Aorta (tissue), 5 donors: Measurements from ENCODE around the gene SRBD1. TPM values are rescaled to one million over a fixed set of nuclear protein-coding genes. Genes with fewer than 3 reads are reported as not detected.

Experiments used
- ATAC-seq: fragments of 200-7000 bp; cut with Tn5 transposase; one replicate; pipeline ENCODE4 v1.9.1; 2022; ENCODE audit warnings: moderate library complexity; ENCODE audit not compliant: low FRiP score
- DNase-seq, 2 donors: peaks; one replicate each; pipeline ENCODE4 v3.0.0-alpha.2; 2020
- H3K27ac ChIP-seq, 2 donors: one replicate each; pipeline ENCODE4 v1.5.1; 2013; ENCODE audit warnings: low read length in 2 of 2, mild to moderate bottlenecking in 2 of 2, moderate library complexity in 2 of 2, control low read depth in 1 of 2, inconsistent platforms in 1 of 2, low read depth in 1 of 2
- H3K27me3 ChIP-seq, 2 donors: one replicate each; pipeline ENCODE4 v1.6.1; 2013; ENCODE audit warnings: control low read depth in 1 of 2, low read length in 1 of 2, mild to moderate bottlenecking in 1 of 2, moderate library complexity in 1 of 2; ENCODE audit not compliant: insufficient read depth in 2 of 2, control insufficient read depth in 1 of 2
- H3K36me3 ChIP-seq, 2 donors: one replicate each; pipeline ENCODE4 v1.6.1; 2013; ENCODE audit warnings: control low read depth in 1 of 2, low read length in 1 of 2, mild to moderate bottlenecking in 1 of 2; ENCODE audit not compliant: insufficient read depth in 2 of 2, control insufficient read depth in 1 of 2
- H3K4me1 ChIP-seq, 2 donors: one replicate each; pipeline ENCODE4 v1.6.1; 2013; ENCODE audit warnings: low read length in 2 of 2, control low read depth in 1 of 2, mild to moderate bottlenecking in 1 of 2, moderate library complexity in 1 of 2; ENCODE audit not compliant: insufficient read depth in 2 of 2, control insufficient read depth in 1 of 2
- H3K4me3 ChIP-seq, 2 donors: one replicate each; pipeline ENCODE4 v1.5.1; 2013; ENCODE audit warnings: low read length in 2 of 2, control low read depth in 1 of 2, mild to moderate bottlenecking in 1 of 2
- H3K9me3 ChIP-seq: one replicate; pipeline ENCODE4 v1.6.1; 2013; ENCODE audit warnings: mild to moderate bottlenecking, low read length; ENCODE audit not compliant: control insufficient read depth
- WGBS, 2 donors: extraction: QIAGEN DNeasy Blood & Tissue Kit; methylation state at CpG; one replicate each; pipeline ENCODE4 v1.1.7; 2013; 5-methylcytosine and 5-hydroxymethylcytosine counted together
- intact Hi-C, 2 donors: fragments of 100-400 bp; cut with DNase I; formaldehyde crosslinking; loops; one replicate each; pipeline versions ENCODE4 v1.14.2 to v1.15.0; 2022
- polyA plus RNA-seq, 2 donors: library from polyadenylated mRNA; stranded (reverse); fragments of 200-250 nt; gene quantifications; one replicate each; pipeline ENCODE4 v1.2.3, GENCODE V29; 2013
- total RNA-seq, 2 donors: library from RNA; stranded (reverse); fragmentation: NEBNext Ultra II Directional; extraction: Animal tissue kit (Norgen Biotek cat#: 25700); gene quantifications; one replicate each; pipeline ENCODE4 v1.2.1, GENCODE V29; 2021
- donor health status: healthy with polysubstance abuse.
- donor health status: Bipolar disorder and iron deficiency.
- donor health status: DM: no; HTN: no; CAD: no.
- donor health status: DM: no; HTN: no; CAD: no.
- donor health status: DM: yes; HTN: yes; CAD: no.

SRBD1 gene
- total and polyA plus RNA-seq, 4 donors: 5.4 to 21.2 (median 10.6) TPM

- Histone ChIP-seq H3K36me3 (no peaks in the 10 kb centered on the region), H3K4me3 (peak overlapping the region; percentile 89 to 95), H3K9me3 (no peaks in the 10 kb centered on the region), H3K27ac (peak overlapping the region in 1 of 2 donors; percentile 76), H3K27me3 (no peaks in the 10 kb centered on the region), H3K4me1 (peaks cover 0 to 4% of the 10 kb centered on the region in 2 donors)
- DNase-seq (peak; percentile 60 to 76), ATAC-seq (peak; percentile 81)
- 0 to 1% methylated on average over 23 of the region's 23 CpGs for WGBS, 2 donors
- intact Hi-C loops: no loop called here
These were observed 617 bp downstream of the SRBD1 start for GRCh38 chr2:45610281-45611019.

GRCh38 chr2:45607701-45608100, 3.4 kb downstream of the SRBD1 start:
- intact Hi-C loops: no loop called here
- no peaks in the 10 kb centered on the region for H3K27me3 ChIP-seq
- H3K4me3 ChIP-seq: no peak overlapping the region
- 32 to 63% methylated on average over 1 of the region's 1 CpG for WGBS, 2 donors
- no peak for ATAC-seq
- no peak overlapping the region for H3K27ac ChIP-seq
- DNase-seq: no peak
- H3K9me3 ChIP-seq: no peaks in the 10 kb centered on the region
- no peaks in the 10 kb centered on the region for H3K36me3 ChIP-seq
- no peaks in the 10 kb centered on the region for H3K4me1 ChIP-seq

DNA sequence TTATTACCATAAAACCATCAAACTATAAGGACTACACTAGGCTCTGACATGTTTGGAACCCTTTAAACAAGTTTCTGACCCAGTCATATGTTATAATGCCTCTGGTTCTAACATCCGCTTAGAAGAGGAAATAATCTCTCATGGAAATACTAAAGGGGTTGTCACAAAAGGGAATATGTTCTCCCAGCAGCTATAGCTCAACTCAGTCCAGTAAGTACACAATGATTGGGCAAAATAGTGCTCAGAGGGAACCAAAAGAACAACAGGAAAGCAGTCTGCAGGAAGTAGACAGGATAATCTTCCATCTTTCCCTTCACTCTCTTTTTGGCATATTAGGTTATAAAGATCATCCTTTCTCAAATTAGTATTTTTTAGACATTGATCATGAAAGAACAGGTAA, 4.3 kb downstream of the SRBD1 start:
- DNase-seq (no peak), ATAC-seq (no peak)
- intact Hi-C loops: no loop called here
- WGBS, 2 donors: 91 to 93% methylated on average over 1 of the region's 1 CpG
- Histone ChIP-seq H3K27ac (no peak overlapping the region), H3K4me3 (no peak overlapping the region), H3K36me3 (peaks cover 0 to under 1% of the 10 kb centered on the region in 2 donors), H3K4me1 (no peaks in the 10 kb centered on the region), H3K27me3 (no peaks in the 10 kb centered on the region), H3K9me3 (no peaks in the 10 kb centered on the region)

DNA sequence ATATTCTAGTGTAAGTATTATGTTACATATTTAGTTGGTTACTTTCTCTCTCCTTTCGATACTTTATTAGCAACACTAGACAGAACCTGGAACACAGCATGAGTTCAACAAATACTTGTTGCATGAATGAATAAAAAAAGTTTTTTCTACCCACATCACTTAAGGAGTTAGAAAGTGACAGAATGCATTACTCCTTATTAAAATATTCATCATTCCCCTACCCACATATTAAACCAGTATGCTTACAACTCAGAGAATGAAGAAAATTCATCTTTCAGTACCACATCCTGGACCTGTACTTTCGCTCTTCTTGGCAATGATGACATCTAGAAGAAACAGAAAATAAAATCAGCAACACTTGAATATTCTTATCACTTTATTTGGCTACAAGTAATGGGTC, 6.0 kb downstream of the SRBD1 start:
- Histone ChIP-seq H3K27ac (no peak overlapping the region), H3K36me3 (peaks cover 2 to 4% of the 10 kb centered on the region in 2 donors), H3K9me3 (no peaks in the 10 kb centered on the region), H3K4me3 (no peak overlapping the region), H3K27me3 (no peaks in the 10 kb centered on the region), H3K4me1 (no peaks in the 10 kb centered on the region)
- intact Hi-C loops: no loop called here
- ATAC-seq (no peak), DNase-seq (no peak)
- WGBS, 2 donors: 95% methylated on average over 2 of the region's 2 CpGs

DNA sequence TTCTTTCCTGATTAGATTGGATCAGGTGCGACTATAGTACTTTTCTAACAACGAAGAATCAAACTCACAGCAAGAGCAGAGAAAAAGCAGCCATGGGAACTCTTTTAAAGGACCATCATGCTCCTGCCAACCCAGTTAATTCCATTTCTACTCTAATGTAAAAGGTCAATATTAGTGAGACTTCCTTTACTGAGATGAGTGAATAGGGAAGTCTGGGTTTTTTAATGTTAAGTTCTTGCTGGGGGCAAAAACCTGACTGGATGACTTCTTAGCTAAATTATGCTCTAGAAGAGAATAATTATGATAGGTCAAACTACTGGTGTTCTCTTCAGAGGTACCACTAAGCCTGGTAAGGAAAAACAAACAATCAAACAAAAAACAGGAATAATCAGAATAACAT, 8.4 kb downstream of the SRBD1 start:
- no peak for DNase-seq
- 96 to 100% methylated on average over 2 of the region's 2 CpGs for WGBS, 2 donors
- intact Hi-C loops: no loop called here

DNA sequence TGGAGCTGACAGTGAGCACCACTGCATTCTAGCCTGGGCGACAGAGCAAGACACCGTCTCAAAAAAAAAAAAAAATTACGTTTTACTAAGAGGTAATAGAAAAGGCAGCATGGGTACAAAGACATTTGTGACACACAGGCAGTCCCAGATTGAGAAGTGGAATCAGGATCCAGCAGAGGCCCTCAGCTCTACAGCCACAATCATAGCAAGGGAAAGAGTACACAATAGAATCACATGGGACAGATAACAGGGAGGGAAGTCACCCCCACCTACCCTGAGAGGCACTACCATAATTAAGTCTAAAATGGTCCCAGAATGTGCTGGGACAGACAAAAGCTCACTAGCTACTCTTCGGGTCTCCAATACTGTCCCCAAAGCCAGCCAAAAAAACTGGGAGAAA, 12.5 kb downstream of the SRBD1 start:
- H3K9me3 ChIP-seq: no peaks in the 10 kb centered on the region
- intact Hi-C loops: no loop called here
- no peaks in the 10 kb centered on the region for H3K4me1 ChIP-seq
- no peak overlapping the region for H3K4me3 ChIP-seq
- H3K27ac ChIP-seq: no peak overlapping the region
- ATAC-seq: no peak
- peaks cover 2 to 10% of the 10 kb centered on the region in 2 donors for H3K36me3 ChIP-seq
- DNase-seq: no peak
- 88 to 90% methylated on average over 4 of the region's 4 CpGs for WGBS, 2 donors
- H3K27me3 ChIP-seq: no peaks in the 10 kb centered on the region

More for the DNA sequence above, 8.4 kb downstream of the SRBD1 start:
- Histone ChIP-seq H3K4me1 (no peaks in the 10 kb centered on the region), H3K27ac (no peak overlapping the region), H3K27me3 (no peaks in the 10 kb centered on the region), H3K36me3 (peaks cover 2 to 10% of the 10 kb centered on the region in 2 donors), H3K9me3 (no peaks in the 10 kb centered on the region), H3K4me3 (no peak overlapping the region)
- no peak for ATAC-seq

- Histone ChIP-seq H3K27me3 (no peaks in the 10 kb centered on the region), H3K4me1 (no peaks in the 10 kb centered on the region), H3K9me3 (no peaks in the 10 kb centered on the region), H3K27ac (no peak overlapping the region), H3K36me3 (peaks cover 2 to 9% of the 10 kb centered on the region in 2 donors), H3K4me3 (no peak overlapping the region)
- 99 to 100% methylated on average over 1 of the region's 1 CpG for WGBS, 2 donors
- DNase-seq (no peak), ATAC-seq (no peak)
- intact Hi-C loops: no loop called here
These were observed 14.3 kb downstream of the SRBD1 start for GRCh38 chr2:45596761-45597160.

DNA sequence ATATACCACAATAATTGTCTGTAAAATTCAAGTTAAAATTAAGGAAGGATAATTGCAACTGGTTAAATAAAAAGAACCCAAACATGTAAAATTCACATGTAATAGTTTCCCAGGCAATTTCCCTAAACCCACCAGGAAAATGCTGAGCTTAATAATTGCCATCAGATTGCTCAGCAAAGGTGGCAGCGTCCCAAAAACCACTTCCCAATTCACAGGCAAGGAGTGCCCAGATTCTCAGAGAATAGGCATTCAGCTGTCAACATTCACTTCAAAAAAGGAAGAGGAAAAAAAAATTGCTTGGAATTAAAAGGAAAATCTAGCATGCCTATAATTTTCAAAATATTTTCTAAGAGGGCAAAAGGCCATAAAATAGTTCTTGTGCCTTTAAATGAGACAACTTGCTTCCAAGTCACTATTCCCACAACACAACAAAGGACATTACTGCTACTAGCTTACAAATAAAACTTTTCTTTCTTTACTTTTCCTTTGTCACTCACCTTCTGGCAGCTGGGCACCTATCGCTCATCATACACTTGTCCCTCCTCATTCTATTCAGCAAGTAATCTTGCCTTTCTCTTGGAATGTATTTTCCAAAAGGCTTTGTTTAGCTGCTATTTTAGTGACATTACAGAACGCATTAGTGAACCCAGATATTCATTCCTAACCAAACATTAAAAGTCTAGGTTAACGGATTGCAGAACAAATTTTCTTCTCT, 15.2 kb downstream of the SRBD1 start:
- Histone ChIP-seq H3K27me3 (no peaks in the 10 kb centered on the region), H3K4me1 (no peaks in the 10 kb centered on the region), H3K4me3 (no peak overlapping the region), H3K36me3 (peaks cover 2 to 6% of the 10 kb centered on the region in 2 donors), H3K27ac (no peak overlapping the region), H3K9me3 (no peaks in the 10 kb centered on the region)
- DNase-seq (peak; percentile 83 to 88), ATAC-seq (no peak)
- 8 to 10% methylated on average over 4 of the region's 4 CpGs for WGBS, 2 donors
- intact Hi-C loops: no loop called here

GRCh38 chr2:45591073-45591472, 20.0 kb downstream of the SRBD1 start:
- 90 to 92% methylated on average over 1 of the region's 1 CpG for WGBS, 2 donors
- no peak for DNase-seq
- no peaks in the 10 kb centered on the region for H3K4me1 ChIP-seq
- ATAC-seq: no peak
- H3K27me3 ChIP-seq: no peaks in the 10 kb centered on the region
- no peaks in the 10 kb centered on the region for H3K36me3 ChIP-seq
- H3K9me3 ChIP-seq: no peaks in the 10 kb centered on the region
- H3K4me3 ChIP-seq: no peak overlapping the region
- H3K27ac ChIP-seq: no peak overlapping the region
- intact Hi-C loops: no loop called here
